Fibroblast of pulmonary artery (primary cell): ENCODE data around the gene ADAMTS9.

ENCODE experiments used
- DNase-seq: peaks from one replicate; pipeline ENCODE4 v3.0.0-alpha.2; 2010; ENCODE audit warnings: low read depth
- H3K4me3 ChIP-seq: replicated peaks from 2 replicates; pipeline ENCODE4 v1.5.1; 2011; ENCODE audit warnings: low read depth, mild to moderate bottlenecking, control low read depth, low read length, moderate library complexity
- CTCF ChIP-seq: IDR thresholded peaks from 2 replicates; pipeline ENCODE4 v1.5.1; 2011; ENCODE audit warnings: mild to moderate bottlenecking, control low read depth, low read length, inconsistent platforms; ENCODE audit errors: missing control alignments

Gene ADAMTS9

GRCh38 chr3:64667887-64668581, 19.8 kb downstream of the ADAMTS9 start:
- H3K4me3 ChIP-seq, result no peak overlapping the region
- no peak for DNase-seq
- no peak for TF ChIP-seq CTCF

- DNase-seq, result peak; percentile 49
- no peak overlapping the region for H3K4me3 ChIP-seq
- TF ChIP-seq CTCF, result no peak
Measured at GRCh38 chr3:64667138-64667537, 20.7 kb downstream of the ADAMTS9 start.

- no peak overlapping the region for H3K4me3 ChIP-seq
- no peak for TF ChIP-seq CTCF
- no peak for DNase-seq
Measured at GRCh38 chr3:64666171-64666588, 21.6 kb downstream of the ADAMTS9 start.

GRCh38 chr3:64664397-64664796, 23.4 kb downstream of the ADAMTS9 start:
- TF ChIP-seq CTCF, result no peak

GRCh38 chr3:64659617-64659978, 28.2 kb downstream of the ADAMTS9 start:
- H3K4me3 ChIP-seq, result no peak overlapping the region
- no peak for DNase-seq
- no peak for TF ChIP-seq CTCF

More at GRCh38 chr3:64664397-64664796, 23.4 kb downstream of the ADAMTS9 start:
- DNase-seq, result no peak
- H3K4me3 ChIP-seq, result no peak overlapping the region

- no peak for DNase-seq
- no peak for TF ChIP-seq CTCF
- H3K4me3 ChIP-seq, result no peak overlapping the region
Measured at GRCh38 chr3:64658001-64658400, 29.8 kb downstream of the ADAMTS9 start.

GRCh38 chr3:64656544-64656943, 31.3 kb downstream of the ADAMTS9 start:
- no peak for DNase-seq
- no peak overlapping the region for H3K4me3 ChIP-seq
- TF ChIP-seq CTCF, result no peak
